HepG2 (cell line): ENCODE results near the gene FIZ1. TPM values are rescaled to one million over a fixed set of nuclear protein-coding genes. Genes with fewer than 3 reads are reported as not detected.

Experiments
- ATAC-seq: fragments of 200-7000 bp; cut with Tn5 transposase; 3 replicates; pipeline ENCODE4 v1.9.1; 2020; ENCODE audit warnings: mild to moderate bottlenecking, moderate library complexity
- BruUV-seq: library from RNA; stranded (reverse); fragments of 400-500 nt; replicated peaks from 2 replicates; lab custom pipeline; 2021; lab: Mats Ljungman, UMichigan
- CTCF ChIA-PET: fragments of 300-600 bp; formaldehyde crosslinking; extraction: SDS; loops from one replicate; lab custom pipeline; 2021; ENCODE audit warnings: low total read pairs, inconsistent platforms, low intra/inter-chr PET ratio; lab: Yijun Ruan, JAX
- POLR2A ChIA-PET: fragments of 350-600 bp; sonication (Branson Sonifier 250); formaldehyde crosslinking; loops from one replicate; lab custom pipeline; 2020; ENCODE audit warnings: antibody characterized with exemption, inconsistent platforms; lab: Yijun Ruan, JAX
- DNase-seq: peaks from one replicate; pipeline ENCODE4 v3.0.0-alpha.2; 2015; ENCODE audit warnings: low spot score
- FAIRE-seq: peaks from 3 replicates; lab custom pipeline; 2011; peaks lifted over from hg19 to GRCh38; lab: Jason Lieb, UNC
- H2AFZ ChIP-seq: one replicate; pipeline ENCODE4 v1.6.1; 2011; ENCODE audit warnings: low read length, inconsistent platforms
- H3K27ac ChIP-seq: fragments of 300-600 bp; 3 replicates; pipeline ENCODE4 v1.8.0; 2011; ENCODE audit warnings: mixed run types, mild to moderate bottlenecking, mixed read lengths, low read length, inconsistent platforms; ENCODE audit not compliant: insufficient read depth; ENCODE audit errors: extremely low read length
- H3K27me3 ChIP-seq, 2 experiments: fragments of 200-600 bp in 1 of 2; 2 replicates in 1 of 2; 3 replicates in 1 of 2; pipeline versions ENCODE4 v1.6.0 to v1.8.0; 2011; ENCODE audit warnings: low read length in 2 of 2, mild to moderate bottlenecking in 2 of 2, moderate library complexity in 2 of 2, inconsistent platforms in 1 of 2; ENCODE audit not compliant: insufficient read depth in 2 of 2, control insufficient read depth in 1 of 2
- H3K36me3 ChIP-seq, 2 experiments: fragments of 200-600 bp in 1 of 2; replicated peaks in 1 of 2; 2 replicates in 1 of 2; 3 replicates in 1 of 2; pipeline versions ENCODE4 v1.5.1 to v1.8.0; 2011; ENCODE audit warnings: low read length in 2 of 2, inconsistent platforms in 1 of 2; ENCODE audit not compliant: insufficient read depth in 2 of 2, control insufficient read depth in 1 of 2
- H3K4me1 ChIP-seq: 2 replicates; pipeline ENCODE4 v1.5.1; 2012; ENCODE audit warnings: low read length, inconsistent platforms; ENCODE audit not compliant: insufficient read depth
- H3K4me2 ChIP-seq: 2 replicates; pipeline ENCODE4 v1.6.0; 2011; ENCODE audit warnings: low read depth, low read length, inconsistent platforms
- H3K4me3 ChIP-seq, 3 experiments: fragments of 200-600 bp in 1 of 3; sonication (generic), shearing (Covaris generic) in 1 of 3; replicated peaks in 1 of 3; 2 replicates each; pipeline ENCODE4 v1.5.1; 2011 to 2016; ENCODE audit warnings: low read length in 3 of 3, inconsistent platforms in 2 of 3, low read depth in 2 of 3, mild to moderate bottlenecking in 2 of 3, control low read depth in 1 of 3, mixed read lengths in 1 of 3; ENCODE audit not compliant: insufficient read depth in 1 of 3
- H3K79me2 ChIP-seq: one replicate; pipeline ENCODE4 v1.6.1; 2011; ENCODE audit warnings: low read length, inconsistent platforms; ENCODE audit not compliant: insufficient read depth
- H3K9ac ChIP-seq: 2 replicates; pipeline ENCODE4 v1.6.0; 2011; ENCODE audit warnings: mild to moderate bottlenecking, low read depth, low read length, inconsistent platforms; ENCODE audit not compliant: insufficient read depth
- H3K9me3 ChIP-seq: 2 replicates; pipeline ENCODE4 v1.5.1; 2012; ENCODE audit warnings: mild to moderate bottlenecking, low read length
- H4K20me1 ChIP-seq: 2 replicates; pipeline ENCODE4 v1.6.0; 2011; ENCODE audit warnings: inconsistent platforms, mild to moderate bottlenecking, low read length, moderate library complexity; ENCODE audit not compliant: insufficient read depth
- EP300 ChIP-seq, 3 experiments: sonication (generic) in 1 of 3; formaldehyde crosslinking in 1 of 3; IDR thresholded peaks; 2 replicates each; pipeline versions ENCODE4 v1.5.1 to v1.6.1; 2011 to 2020; ENCODE audit warnings: low read depth in 2 of 3, low read length in 2 of 3, borderline replicate concordance in 1 of 3, improper control_type of control experiment in 1 of 3, mild to moderate bottlenecking in 1 of 3, missing genetic modification reagents in 1 of 3, moderate library complexity in 1 of 3
- FOSL2 ChIP-seq: sonication (generic); formaldehyde crosslinking; IDR thresholded peaks from 2 replicates; pipeline ENCODE4 v1.4.0; 2020; ENCODE audit warnings: missing genetic modification reagents
- GATAD2A ChIP-seq: IDR thresholded peaks from 2 replicates; pipeline ENCODE4 v1.6.1; 2016
- HMG20A ChIP-seq: IDR thresholded peaks from 2 replicates; pipeline ENCODE4 v1.6.1; 2016; ENCODE audit warnings: borderline replicate concordance
- IKZF4 ChIP-seq: sonication (generic); formaldehyde crosslinking; IDR thresholded peaks from 2 replicates; pipeline ENCODE4 v1.5.1; 2020; ENCODE audit warnings: borderline replicate concordance, mild to moderate bottlenecking, low read depth, missing genetic modification reagents; ENCODE audit errors: not compliant biosample characterization
- KDM1A ChIP-seq: IDR thresholded peaks from 2 replicates; pipeline ENCODE4 v1.6.1; 2016; ENCODE audit warnings: missing compliant biosample characterization
- NCOA5 ChIP-seq: sonication (generic); formaldehyde crosslinking; IDR thresholded peaks from 2 replicates; pipeline ENCODE4 v1.4.0; 2020; ENCODE audit warnings: missing genetic modification reagents
- RXRB ChIP-seq: IDR thresholded peaks from 2 replicates; pipeline ENCODE4 v1.6.1; 2016; ENCODE audit warnings: borderline replicate concordance, missing genetic modification reagents, missing compliant biosample characterization
- SOX13 ChIP-seq, 3 experiments: fragments of 450-650 bp in 1 of 3; sonication (generic) in 1 of 3; formaldehyde crosslinking in 1 of 3; IDR thresholded peaks in 2 of 3; conservative IDR thresholded peaks in 1 of 3; 2 replicates each; pipeline versions ENCODE4 v1.5.0 to v1.6.1; 2016 to 2020; ENCODE audit warnings: antibody characterized with exemption in 1 of 3, mild to moderate bottlenecking in 1 of 3, missing compliant biosample characterization in 1 of 3, missing genetic modification reagents in 1 of 3, moderate library complexity in 1 of 3
- SOX6 ChIP-seq, 2 experiments: fragments of 450-650 bp in 1 of 2; sonication (generic) in 1 of 2; formaldehyde crosslinking in 1 of 2; IDR thresholded peaks; 2 replicates each; pipeline versions ENCODE4 v1.4.0 to v1.6.1; 2017 to 2020; ENCODE audit warnings: antibody characterized with exemption in 1 of 2, mild to moderate bottlenecking in 1 of 2, missing genetic modification reagents in 1 of 2
- ZKSCAN5 ChIP-seq: sonication (generic); formaldehyde crosslinking; IDR thresholded peaks from 2 replicates; pipeline ENCODE4 v1.5.1; 2020; ENCODE audit warnings: mild to moderate bottlenecking, missing genetic modification reagents
- ZMYM3 ChIP-seq: sonication (generic); formaldehyde crosslinking; IDR thresholded peaks from 2 replicates; pipeline ENCODE4 v1.5.1; 2020; ENCODE audit warnings: mild to moderate bottlenecking, missing genetic modification reagents
- ZNF121 ChIP-seq: sonication (generic); formaldehyde crosslinking; IDR thresholded peaks from 2 replicates; pipeline ENCODE4 v1.5.0; 2020; ENCODE audit warnings: mild to moderate bottlenecking, missing genetic modification reagents
- ZNF362 ChIP-seq: sonication (generic); formaldehyde crosslinking; IDR thresholded peaks from 2 replicates; pipeline ENCODE4 v1.4.0; 2020; ENCODE audit warnings: missing genetic modification reagents, mild to moderate bottlenecking, borderline replicate concordance
- ZNF687 ChIP-seq: sonication (generic); formaldehyde crosslinking; IDR thresholded peaks from 2 replicates; pipeline ENCODE4 v1.5.1; 2020; ENCODE audit warnings: mild to moderate bottlenecking, missing genetic modification reagents, moderate library complexity
- ZNF776 ChIP-seq: sonication (generic); formaldehyde crosslinking; IDR thresholded peaks from 2 replicates; pipeline ENCODE4 v1.4.0; 2020; ENCODE audit warnings: mild to moderate bottlenecking, missing genetic modification reagents
- WGBS: methylation state at CpG from one replicate; pipeline ENCODE4 v1.1.6; 2017; ENCODE audit warnings: low lambda C conversion rate; 5-methylcytosine and 5-hydroxymethylcytosine counted together
- in situ Hi-C: cut with HindIII; loops from 2 replicates; pipeline ENCODE4 v1.10.0; 2017; ENCODE audit warnings: low pct_unique_long_range_greater_than_20kb; ENCODE audit not compliant: extremely low pct_ligation_motif_present
- intact Hi-C: fragments of 100-400 bp; cut with micrococcal nuclease; formaldehyde crosslinking; loops from one replicate; pipeline ENCODE4 v1.10.0; 2022; ENCODE audit not compliant: unreplicated experiment
- polyA plus RNA-seq, 8 experiments: library from polyadenylated mRNA; depleted of rRNA in 3 of 8; stranded (reverse) in 7 of 8; unstranded in 1 of 8; fragments of >200 nt; fragmentation: Illumina TruSeq in 4 of 8; extraction: Trizol in 4 of 8; gene quantifications; 2 replicates each; pipeline versions ENCODE4 v1.2.1 to v1.2.3, GENCODE V29; 2011 to 2016; ENCODE audit warnings: low read depth in 4 of 8, missing spikeins in 1 of 8, mixed read lengths in 1 of 8; ENCODE audit not compliant: insufficient read depth in 1 of 8
- total RNA-seq, 5 experiments: library from RNA; depleted of rRNA; stranded (reverse); fragments of >200 nt; fragmentation: Illumina TruSeq; extraction: Trizol; gene quantifications; 2 replicates each; pipeline ENCODE4 v1.2.3, GENCODE V29; 2016; ENCODE audit warnings: low read depth in 1 of 5

Gene FIZ1
- total and polyA plus RNA-seq, 2 of the 13 experiments (the other 11 are each of a cell fraction or from before 2014, with no cell fraction given) = 3.6 to 5.9 TPM

GRCh38 chr19:55546822-55547614 is 52.3 kb downstream of the FIZ1 start (continued):
- TF ChIP-seq ZMYM3 (CRISPR knock-in tag) (peak; percentile 72), KDM1A (CRISPR knock-in tag) (peak; percentile 69; the same call in 1 of the 2 replicates), RXRB (CRISPR knock-in tag) (peak; percentile 32; the same call in 1 of the 2 replicates), ZNF121 (CRISPR knock-in tag) (0 out of 2 replicates have a peak, but pooled peaks have one; percentile 18), ZNF687 (peak; percentile 51), HMG20A (peak; percentile 55; the same call in 1 of the 2 replicates)

GRCh38 chr19:55546011-55546410 is 53.3 kb downstream of the FIZ1 start:
- peak overlapping the region; percentile 77 for H3K4me2 ChIP-seq
- ATAC-seq (peak; percentile 34), FAIRE-seq (no peak), DNase-seq (peak; percentile 28)
- no peaks in the 10 kb centered on the region for H3K36me3 ChIP-seq
- peak overlapping the region in 2 of 3 experiments; percentile 35 to 69; a peak in 4 of 6 replicates for H3K4me3 ChIP-seq
- no TSS peak for BruUV-seq
- no peaks in the 10 kb centered on the region for H3K9me3 ChIP-seq
- ChIA-PET CTCF (no interaction called here), POLR2A (interaction anchor here (0.6 to 2.4 kb wide), 7 partner anchors 9 to 84 kb away, joined by 3 to 11 read pairs (median 4); partner anchors contain the start of genes FIZ1, ISOC2 and ZNF524)
- peak overlapping the region; percentile 47; the same call in 1 of the 2 replicates for H3K9ac ChIP-seq
- no peak overlapping the region for H3K27ac ChIP-seq
- in situ Hi-C loops = no loop called here
- H3K27me3 ChIP-seq = no peaks in the 10 kb centered on the region; a peak in 1 of 5 replicates
- WGBS = 6% methylated on average over 11 of the region's 11 CpGs
- H3K4me1 ChIP-seq = peaks cover 56% of the 10 kb centered on the region
- no peak overlapping the region for H2AFZ ChIP-seq
- no peaks in the 10 kb centered on the region for H4K20me1 ChIP-seq
- intact Hi-C loops = no loop called here
- H3K79me2 ChIP-seq = no peaks in the 10 kb centered on the region
- TF ChIP-seq NCOA5 (CRISPR knock-in tag) (no peak), IKZF4 (no peak), SOX13 (IDR thresholded peaks at IDR 0.05) (no peak), SOX13 (CRISPR knock-in tag; conservative IDR thresholded peaks at IDR 0.05 in 1 of 2, IDR thresholded peaks at IDR 0.05 in 1 of 2) (0 out of 4 replicates have a peak, but pooled peaks of 1 of the 2 experiments have one; percentile 26), GATAD2A (CRISPR knock-in tag) (0 out of 2 replicates have a peak, but pooled peaks have one; percentile 15), FOSL2 (CRISPR knock-in tag) (0 out of 2 replicates have a peak, but pooled peaks have one; percentile 17), ZNF362 (CRISPR knock-in tag) (no peak), EP300 (IDR thresholded peaks at IDR 0.05; ENCODE audit: low read depth in 2 of 2, low read length in 2 of 2) (no peak), EP300 (CRISPR knock-in tag; IDR thresholded peaks at IDR 0.05; ENCODE audit: borderline replicate concordance) (no peak), ZNF776 (CRISPR knock-in tag) (no peak), ZKSCAN5 (CRISPR knock-in tag) (no peak), SOX6 (IDR thresholded peaks at IDR 0.05) (no peak), SOX6 (CRISPR knock-in tag; IDR thresholded peaks at IDR 0.05) (no peak)
